Neural crest cell (in vitro differentiated cells): Measurements from ENCODE around the gene MCHR2. TPM values are rescaled to one million over a fixed set of nuclear protein-coding genes. Genes with fewer than 3 reads are reported as not detected.

ENCODE experiments used
- DNase-seq: peaks from one replicate; pipeline ENCODE4 v3.0.0; 2021; ENCODE audit warnings: low read depth, mixed read lengths, low spot score
- H3K27ac Mint-ChIP-seq: one replicate; pipeline ENCODE4 v1.8.0; 2021; ENCODE audit warnings: mild to moderate bottlenecking, mixed read lengths; ENCODE audit not compliant: unreplicated experiment
- H3K27me3 Mint-ChIP-seq: 2 replicates; pipeline ENCODE4 v1.8.0; 2021; ENCODE audit warnings: low read depth, mild to moderate bottlenecking, mixed read lengths
- H3K36me3 Mint-ChIP-seq: 2 replicates; pipeline ENCODE4 v1.8.0; 2021; ENCODE audit warnings: low read depth, mild to moderate bottlenecking, mixed read lengths
- H3K4me1 Mint-ChIP-seq: 2 replicates; pipeline ENCODE4 v1.8.0; 2021; ENCODE audit warnings: mixed read lengths
- H3K4me3 Mint-ChIP-seq: one replicate; pipeline ENCODE4 v1.8.0; 2021; ENCODE audit warnings: mild to moderate bottlenecking, mixed read lengths
- H3K9me3 Mint-ChIP-seq: 2 replicates; pipeline ENCODE4 v1.8.0; 2021; ENCODE audit warnings: mixed read lengths
- total RNA-seq: library from RNA; stranded (reverse); gene quantifications from 2 replicates; pipeline ENCODE4 v1.2.1, GENCODE V29; 2021
- TF ChIP-seq, protein P1 (sequence below): fragments of 200-600 bp; sonication (generic); conservative IDR thresholded peaks from 2 replicates; pipeline ENCODE4 v1.5.0; 2021; ENCODE audit warnings: antibody characterized with exemption, mild to moderate bottlenecking

Gene MCHR2
- total RNA-seq, 1 donor from 2014 or later = not detected

DNA sequence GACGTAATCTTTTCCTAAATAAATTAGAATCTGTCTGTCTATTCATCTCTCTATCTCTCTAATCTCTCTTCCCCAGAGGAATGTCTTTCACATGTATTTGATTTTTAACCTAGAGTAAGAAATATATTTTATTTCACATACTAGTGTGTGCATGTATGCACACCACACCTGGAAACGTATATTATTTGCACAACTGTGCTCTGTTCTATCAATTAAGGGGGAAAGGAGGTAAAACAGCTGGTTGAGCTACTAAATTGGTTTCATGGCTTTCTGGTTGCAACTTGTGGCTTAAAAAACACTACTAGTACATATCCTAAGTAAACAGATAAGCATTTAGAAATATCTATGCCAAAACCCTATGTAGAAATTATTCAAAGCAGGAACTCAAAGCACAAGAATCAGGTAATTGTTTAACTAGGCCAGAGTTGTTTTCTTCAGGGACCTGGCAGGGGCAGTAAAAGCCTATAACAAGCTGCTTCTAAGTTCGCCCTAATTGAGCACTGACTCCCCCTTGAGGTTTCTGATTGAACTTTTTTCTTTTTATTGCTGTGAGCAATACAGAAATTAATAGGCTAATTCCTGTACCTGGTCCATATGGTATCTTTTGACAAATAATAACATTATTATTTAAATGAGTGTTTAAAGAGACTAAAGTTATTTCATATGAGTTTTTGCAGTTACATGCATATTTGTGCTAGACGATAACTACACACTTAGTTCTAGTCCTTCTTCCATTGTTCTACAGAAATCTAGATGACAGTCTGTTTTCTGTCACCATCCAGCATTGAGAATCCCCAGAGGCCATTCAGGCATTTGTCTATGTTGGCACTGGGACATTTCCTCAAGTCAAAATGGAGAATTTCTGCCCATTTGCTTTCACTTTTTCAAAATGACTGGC lies 88.6 kb downstream of the MCHR2 start:
- Mint-ChIP-seq H3K4me3 (no peak overlapping the region), H3K27me3 (peaks cover 3% of the 10 kb centered on the region), H3K4me1 (no peaks in the 10 kb centered on the region), H3K36me3 (no peaks in the 10 kb centered on the region), H3K27ac (no peak overlapping the region), H3K9me3 (no peaks in the 10 kb centered on the region)
- TF ChIP-seq, protein P1, sequence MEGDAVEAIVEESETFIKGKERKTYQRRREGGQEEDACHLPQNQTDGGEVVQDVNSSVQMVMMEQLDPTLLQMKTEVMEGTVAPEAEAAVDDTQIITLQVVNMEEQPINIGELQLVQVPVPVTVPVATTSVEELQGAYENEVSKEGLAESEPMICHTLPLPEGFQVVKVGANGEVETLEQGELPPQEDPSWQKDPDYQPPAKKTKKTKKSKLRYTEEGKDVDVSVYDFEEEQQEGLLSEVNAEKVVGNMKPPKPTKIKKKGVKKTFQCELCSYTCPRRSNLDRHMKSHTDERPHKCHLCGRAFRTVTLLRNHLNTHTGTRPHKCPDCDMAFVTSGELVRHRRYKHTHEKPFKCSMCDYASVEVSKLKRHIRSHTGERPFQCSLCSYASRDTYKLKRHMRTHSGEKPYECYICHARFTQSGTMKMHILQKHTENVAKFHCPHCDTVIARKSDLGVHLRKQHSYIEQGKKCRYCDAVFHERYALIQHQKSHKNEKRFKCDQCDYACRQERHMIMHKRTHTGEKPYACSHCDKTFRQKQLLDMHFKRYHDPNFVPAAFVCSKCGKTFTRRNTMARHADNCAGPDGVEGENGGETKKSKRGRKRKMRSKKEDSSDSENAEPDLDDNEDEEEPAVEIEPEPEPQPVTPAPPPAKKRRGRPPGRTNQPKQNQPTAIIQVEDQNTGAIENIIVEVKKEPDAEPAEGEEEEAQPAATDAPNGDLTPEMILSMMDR = peak; percentile 77
- DNase-seq = no peak

DNA sequence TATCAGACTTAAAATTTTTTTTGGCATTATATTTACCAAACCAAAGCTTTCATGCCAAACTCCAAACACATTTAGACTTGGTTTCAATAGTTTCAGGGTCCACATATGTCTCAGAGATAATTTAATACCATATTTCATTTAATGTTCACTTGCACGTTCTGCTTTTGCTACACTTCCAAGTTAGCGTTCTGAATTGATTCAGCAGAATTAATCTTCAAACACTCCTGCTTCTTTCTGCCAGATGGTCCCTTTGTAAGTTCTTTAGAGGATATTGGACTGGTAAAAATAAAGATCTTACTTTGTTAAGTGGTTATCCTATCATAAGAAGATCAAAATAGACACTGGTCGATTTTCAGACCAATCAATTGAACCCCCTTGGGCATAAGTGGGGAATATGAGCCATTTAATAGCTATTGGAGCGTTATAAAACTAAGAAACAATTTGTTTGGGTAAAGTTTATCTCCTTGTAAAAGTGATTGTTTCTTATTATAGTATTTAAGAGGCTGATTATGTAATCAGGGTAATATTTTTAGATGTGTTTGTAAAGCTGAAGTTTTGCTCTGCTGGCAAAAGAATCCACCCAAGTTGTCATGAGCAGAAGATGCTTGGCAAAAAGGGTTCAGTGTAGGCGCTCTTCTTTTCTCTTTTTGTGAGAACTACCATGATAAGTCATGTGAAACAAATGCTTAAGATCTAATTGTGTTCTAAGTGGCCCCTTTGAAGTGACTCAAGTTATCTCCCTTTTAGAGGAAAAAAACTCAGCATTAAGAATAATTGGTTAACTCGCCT lies 92.2 kb downstream of the MCHR2 start:
- TF ChIP-seq, protein P1 = no peak
- Mint-ChIP-seq H3K9me3 (no peaks in the 10 kb centered on the region), H3K27ac (no peak overlapping the region), H3K4me3 (no peak overlapping the region), H3K36me3 (no peaks in the 10 kb centered on the region), H3K27me3 (no peaks in the 10 kb centered on the region), H3K4me1 (no peaks in the 10 kb centered on the region)
- no peak for DNase-seq

GRCh38 chr6:99894815-99895214 lies 99.2 kb downstream of the MCHR2 start:
- TF ChIP-seq, protein P1 = no peak
- Mint-ChIP-seq H3K27me3 (no peaks in the 10 kb centered on the region), H3K9me3 (no peaks in the 10 kb centered on the region), H3K27ac (no peak overlapping the region), H3K4me1 (no peaks in the 10 kb centered on the region), H3K4me3 (no peak overlapping the region), H3K36me3 (no peaks in the 10 kb centered on the region)
- no peak for DNase-seq

DNA sequence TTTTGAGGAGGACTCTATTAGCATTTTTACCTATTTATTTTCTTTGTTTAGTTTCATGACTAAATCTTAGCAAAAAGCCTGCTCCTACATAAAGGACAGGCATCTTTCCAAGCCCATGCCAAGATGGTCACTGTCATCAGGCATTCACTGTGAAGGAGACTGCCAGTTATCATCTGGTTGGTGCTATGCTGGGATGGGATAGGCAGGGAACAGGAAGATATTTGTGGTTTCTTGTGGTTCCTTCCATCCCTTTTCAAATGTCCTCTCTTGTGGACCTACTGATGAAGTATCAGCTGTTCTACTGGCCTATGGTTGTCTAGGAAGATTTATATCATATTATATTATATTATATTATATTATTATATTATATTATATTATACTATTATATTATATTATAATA lies 107.0 kb downstream of the MCHR2 start:
- H3K9me3 Mint-ChIP-seq = no peaks in the 10 kb centered on the region
- H3K27me3 Mint-ChIP-seq = peaks cover 2% of the 10 kb centered on the region
- no peaks in the 10 kb centered on the region for H3K36me3 Mint-ChIP-seq
- no peak for DNase-seq
- TF ChIP-seq, protein P1 = no peak
- H3K27ac Mint-ChIP-seq = no peak overlapping the region
- no peak overlapping the region for H3K4me3 Mint-ChIP-seq
- H3K4me1 Mint-ChIP-seq = peaks cover 15% of the 10 kb centered on the region

GRCh38 chr6:99885051-99885450 lies 109.0 kb downstream of the MCHR2 start:
- Mint-ChIP-seq H3K4me3 (no peak overlapping the region), H3K4me1 (peaks cover 23% of the 10 kb centered on the region), H3K9me3 (no peaks in the 10 kb centered on the region), H3K27ac (no peak overlapping the region), H3K27me3 (peaks cover 2% of the 10 kb centered on the region), H3K36me3 (no peaks in the 10 kb centered on the region)
- TF ChIP-seq, protein P1 = no peak
- DNase-seq = no peak
